ENCODE data around the gene MED13L. TPM values are rescaled to one million over a fixed set of nuclear protein-coding genes. Genes with fewer than 3 reads are reported as not detected.
A peak's percentile ranks its signal among the peaks of the same experiment; 100 is the strongest.

Gene MED13L
- total and polyA plus RNA-seq, 4 donors = 52.2 to 196 (median 88.6) TPM

- Histone ChIP-seq H3K4me3 (ENCODE audit: low read depth, low read length) (no peak overlapping the region), H3K27me3 (ENCODE audit: control insufficient read depth, insufficient read depth, low read length) (no peaks in the 10 kb centered on the region), H3K36me3 (ENCODE audit: control insufficient read depth, insufficient read depth, low read length) (no peaks in the 10 kb centered on the region), H3K27ac (ENCODE audit: low read depth, low read length) (no peak overlapping the region), H3K4me1 (ENCODE audit: control insufficient read depth, insufficient read depth, low read length) (peaks cover 11% of the 10 kb centered on the region), H3K9me3 (ENCODE audit: control insufficient read depth, insufficient read depth, low read length) (no peaks in the 10 kb centered on the region)
- 58% methylated on average over 15 of the region's 21 CpGs for WGBS (ENCODE audit: insufficient coverage)
- peak in 2 of 6 donors; percentile 83 to 98 for DNase-seq (ENCODE audit: low read depth in 4 of 6, low spot score in 6 of 6)
Measured at GRCh38 chr12:116318576-116319232, 41.2 kb upstream of the MED13L start.

- no peak overlapping the region for H3K4me3 ChIP-seq (ENCODE audit: low read depth, low read length)
- H3K27me3 ChIP-seq (ENCODE audit: control insufficient read depth, insufficient read depth, low read length) = no peaks in the 10 kb centered on the region
Measured at GRCh38 chr12:116317986-116318575, 40.6 kb upstream of the MED13L start.

GRCh38 chr12:116317139-116317538, 39.6 kb upstream of the MED13L start:
- H3K4me3 ChIP-seq (ENCODE audit: low read depth, low read length) = no peak overlapping the region
- H3K27ac ChIP-seq (ENCODE audit: low read depth, low read length) = no peak overlapping the region
- peaks cover 11% of the 10 kb centered on the region for H3K4me1 ChIP-seq (ENCODE audit: control insufficient read depth, insufficient read depth, low read length)

More at GRCh38 chr12:116317986-116318575, 40.6 kb upstream of the MED13L start:
- Histone ChIP-seq H3K9me3 (ENCODE audit: control insufficient read depth, insufficient read depth, low read length) (no peaks in the 10 kb centered on the region), H3K36me3 (ENCODE audit: control insufficient read depth, insufficient read depth, low read length) (no peaks in the 10 kb centered on the region), H3K27ac (ENCODE audit: low read depth, low read length) (no peak overlapping the region), H3K4me1 (ENCODE audit: control insufficient read depth, insufficient read depth, low read length) (peaks cover 11% of the 10 kb centered on the region)
- DNase-seq (ENCODE audit: low read depth in 4 of 6, low spot score in 6 of 6) = no peak
- WGBS (ENCODE audit: insufficient coverage) = 76% methylated on average over 23 of the region's 23 CpGs

GRCh38 chr12:116314477-116314876, 37.0 kb upstream of the MED13L start:
- Histone ChIP-seq H3K27me3 (ENCODE audit: control insufficient read depth, insufficient read depth, low read length) (no peaks in the 10 kb centered on the region), H3K4me3 (ENCODE audit: low read depth, low read length) (no peak overlapping the region), H3K9me3 (ENCODE audit: control insufficient read depth, insufficient read depth, low read length) (no peaks in the 10 kb centered on the region), H3K27ac (ENCODE audit: low read depth, low read length) (no peak overlapping the region), H3K36me3 (ENCODE audit: control insufficient read depth, insufficient read depth, low read length) (no peaks in the 10 kb centered on the region), H3K4me1 (ENCODE audit: control insufficient read depth, insufficient read depth, low read length) (peaks cover 11% of the 10 kb centered on the region)
- 38% methylated on average over 4 of the region's 7 CpGs for WGBS (ENCODE audit: insufficient coverage)
- DNase-seq (ENCODE audit: low read depth in 4 of 6, low spot score in 6 of 6) = no peak

More at GRCh38 chr12:116317139-116317538, 39.6 kb upstream of the MED13L start:
- no peak for DNase-seq (ENCODE audit: low read depth in 4 of 6, low spot score in 6 of 6)
- 100% methylated on average over 2 of the region's 4 CpGs for WGBS (ENCODE audit: insufficient coverage)
- Histone ChIP-seq H3K27me3 (ENCODE audit: control insufficient read depth, insufficient read depth, low read length) (no peaks in the 10 kb centered on the region), H3K9me3 (ENCODE audit: control insufficient read depth, insufficient read depth, low read length) (no peaks in the 10 kb centered on the region), H3K36me3 (ENCODE audit: control insufficient read depth, insufficient read depth, low read length) (no peaks in the 10 kb centered on the region)

- Histone ChIP-seq H3K4me3 (ENCODE audit: low read depth, low read length) (no peak overlapping the region), H3K27me3 (ENCODE audit: control insufficient read depth, insufficient read depth, low read length) (no peaks in the 10 kb centered on the region), H3K4me1 (ENCODE audit: control insufficient read depth, insufficient read depth, low read length) (peaks cover 4% of the 10 kb centered on the region), H3K36me3 (ENCODE audit: control insufficient read depth, insufficient read depth, low read length) (no peaks in the 10 kb centered on the region), H3K27ac (ENCODE audit: low read depth, low read length) (no peak overlapping the region), H3K9me3 (ENCODE audit: control insufficient read depth, insufficient read depth, low read length) (no peaks in the 10 kb centered on the region)
- 71% methylated on average over 7 of the region's 19 CpGs for WGBS (ENCODE audit: insufficient coverage)
- DNase-seq (ENCODE audit: low read depth in 4 of 6, low spot score in 6 of 6) = peak in 2 of 6 donors; percentile 41 to 53
Measured at GRCh38 chr12:116313194-116313927, 35.9 kb upstream of the MED13L start.

GRCh38 chr12:116310082-116310481, 32.6 kb upstream of the MED13L start:
- no peak overlapping the region for H3K27ac ChIP-seq (ENCODE audit: low read depth, low read length)
- no peaks in the 10 kb centered on the region for H3K4me1 ChIP-seq (ENCODE audit: control insufficient read depth, insufficient read depth, low read length)
- H3K4me3 ChIP-seq (ENCODE audit: low read depth, low read length) = no peak overlapping the region
- H3K36me3 ChIP-seq (ENCODE audit: control insufficient read depth, insufficient read depth, low read length) = no peaks in the 10 kb centered on the region
- no peak for DNase-seq (ENCODE audit: low read depth in 4 of 6, low spot score in 6 of 6)
- 100% methylated on average over 1 of the region's 3 CpGs for whole genome bisulfite sequencing (ENCODE audit: insufficient coverage)
- H3K9me3 ChIP-seq (ENCODE audit: control insufficient read depth, insufficient read depth, low read length) = no peaks in the 10 kb centered on the region
- H3K27me3 ChIP-seq (ENCODE audit: control insufficient read depth, insufficient read depth, low read length) = no peaks in the 10 kb centered on the region

- WGBS (ENCODE audit: insufficient coverage) = no CpG with 5 or more reads among the region's 1 CpG
- H3K36me3 ChIP-seq (ENCODE audit: control insufficient read depth, insufficient read depth, low read length) = no peaks in the 10 kb centered on the region
- H3K27ac ChIP-seq (ENCODE audit: low read depth, low read length) = no peak overlapping the region
- no peaks in the 10 kb centered on the region for H3K4me1 ChIP-seq (ENCODE audit: control insufficient read depth, insufficient read depth, low read length)
- H3K9me3 ChIP-seq (ENCODE audit: control insufficient read depth, insufficient read depth, low read length) = no peaks in the 10 kb centered on the region
- no peak for DNase-seq (ENCODE audit: low read depth in 4 of 6, low spot score in 6 of 6)
- no peaks in the 10 kb centered on the region for H3K27me3 ChIP-seq (ENCODE audit: control insufficient read depth, insufficient read depth, low read length)
- H3K4me3 ChIP-seq (ENCODE audit: low read depth, low read length) = no peak overlapping the region
Measured at GRCh38 chr12:116309343-116309742, 31.9 kb upstream of the MED13L start.

- 42% methylated on average over 6 of the region's 7 CpGs for WGBS (ENCODE audit: insufficient coverage)
- H3K4me1 ChIP-seq (ENCODE audit: control insufficient read depth, insufficient read depth, low read length) = no peaks in the 10 kb centered on the region
Measured at GRCh38 chr12:116308647-116309046, 31.2 kb upstream of the MED13L start.

GRCh38 chr12:116306968-116307367, 29.5 kb upstream of the MED13L start:
- H3K9me3 ChIP-seq (ENCODE audit: control insufficient read depth, insufficient read depth, low read length) = no peaks in the 10 kb centered on the region
- no peaks in the 10 kb centered on the region for H3K36me3 ChIP-seq (ENCODE audit: control insufficient read depth, insufficient read depth, low read length)
- no peak overlapping the region for H3K27ac ChIP-seq (ENCODE audit: low read depth, low read length)
- no peak overlapping the region for H3K4me3 ChIP-seq (ENCODE audit: low read depth, low read length)
- no peak for DNase-seq (ENCODE audit: low read depth in 4 of 6, low spot score in 6 of 6)
- peaks cover 6% of the 10 kb centered on the region for H3K4me1 ChIP-seq (ENCODE audit: control insufficient read depth, insufficient read depth, low read length)
- 100% methylated on average over 2 of the region's 3 CpGs for WGBS (ENCODE audit: insufficient coverage)
- H3K27me3 ChIP-seq (ENCODE audit: control insufficient read depth, insufficient read depth, low read length) = no peaks in the 10 kb centered on the region

More at GRCh38 chr12:116308647-116309046, 31.2 kb upstream of the MED13L start:
- no peak overlapping the region for H3K27ac ChIP-seq (ENCODE audit: low read depth, low read length)
- no peak overlapping the region for H3K4me3 ChIP-seq (ENCODE audit: low read depth, low read length)
- H3K27me3 ChIP-seq (ENCODE audit: control insufficient read depth, insufficient read depth, low read length) = no peaks in the 10 kb centered on the region
- no peak for DNase-seq (ENCODE audit: low read depth in 4 of 6, low spot score in 6 of 6)
- no peaks in the 10 kb centered on the region for H3K36me3 ChIP-seq (ENCODE audit: control insufficient read depth, insufficient read depth, low read length)
- no peaks in the 10 kb centered on the region for H3K9me3 ChIP-seq (ENCODE audit: control insufficient read depth, insufficient read depth, low read length)

Measured in spinal cord (tissue), 10 donors.